Upper lobe of right lung (tissue), 1 donor: ENCODE measurements around the gene TNF. TPM values are rescaled to one million over a fixed set of nuclear protein-coding genes. Genes with fewer than 3 reads are reported as not detected.

Experiments
- ATAC-seq: fragments of 200-7000 bp; cut with Tn5 transposase; one replicate; pipeline ENCODE4 v1.9.1; 2020; ENCODE audit warnings: mild to moderate bottlenecking, moderate library complexity
- DNase-seq: peaks from one replicate; pipeline ENCODE4 v3.0.0-alpha.2; 2020
- H3K27ac ChIP-seq: fragments of 200-600 bp; one replicate; pipeline ENCODE4 v1.8.0; 2022
- H3K27me3 ChIP-seq: fragments of 200-600 bp; one replicate; pipeline ENCODE4 v1.8.0; 2022; ENCODE audit warnings: mild to moderate bottlenecking
- H3K36me3 ChIP-seq: fragments of 200-600 bp; one replicate; pipeline ENCODE4 v1.8.0; 2022
- H3K4me1 ChIP-seq: fragments of 200-600 bp; one replicate; pipeline ENCODE4 v1.8.0; 2022
- H3K4me3 ChIP-seq: fragments of 200-600 bp; one replicate; pipeline ENCODE4 v1.8.0; 2022; ENCODE audit warnings: mild to moderate bottlenecking
- H3K9me3 ChIP-seq: fragments of 200-600 bp; one replicate; pipeline ENCODE4 v1.8.0; 2022
- CTCF ChIP-seq: fragments of 200-600 bp; IDR thresholded peaks from one replicate; pipeline ENCODE4 v1.8.0; 2022; ENCODE audit warnings: antibody characterized with exemption
- intact Hi-C: fragments of 100-400 bp; cut with DNase I; formaldehyde crosslinking; loops from one replicate; pipeline ENCODE4 v1.11.0; 2022
- total RNA-seq: library from RNA; stranded (reverse); fragmentation: NEBNext Ultra II Directional; extraction: Animal tissue kit (Norgen Biotek cat#: 25700); gene quantifications from one replicate; pipeline ENCODE4 v1.2.1, GENCODE V29; 2021
- donor health status: DM: no; HTN: yes; CAD: no; lungs with severe emphysema.

The TNF gene
- total RNA-seq, 1 donor from 2014 or later = 2.4 TPM

- intact Hi-C loops = no loop called here
- Histone ChIP-seq H3K27ac (peak within 1 kb of the TSS; percentile 97), H3K4me1 (peaks cover 21% of the 10 kb centered on the region), H3K27me3 (no peaks in the 10 kb centered on the region), H3K9me3 (no peaks in the 10 kb centered on the region), H3K36me3 (peaks cover 26% of the 10 kb centered on the region), H3K4me3 (peak within 1 kb of the TSS; percentile 76)
- ATAC-seq = peak; percentile 93
- no peak for TF ChIP-seq CTCF
- DNase-seq = peak; percentile 96
These were observed 45.4 kb downstream of the TNF start, which contains the start of gene PRRC2A for GRCh38 chr6:31620586-31621319. PRRC2A (plus strand) TSS chr6:31620715; CDS start chr6:31622790, 2,075 bp downstream.

- no peak for ATAC-seq
- Histone ChIP-seq H3K9me3 (no peaks in the 10 kb centered on the region), H3K27me3 (no peaks in the 10 kb centered on the region), H3K4me3 (peak overlapping the region; percentile 76), H3K36me3 (peaks cover 32% of the 10 kb centered on the region), H3K27ac (peak overlapping the region; percentile 97), H3K4me1 (peaks cover 21% of the 10 kb centered on the region)
- DNase-seq = no peak
- no peak for TF ChIP-seq CTCF
- intact Hi-C loops = no loop called here
These were observed 46.1 kb downstream of the TNF start for GRCh38 chr6:31621320-31621939.

GRCh38 chr6:31621991-31622390 lies 46.6 kb downstream of the TNF start:
- TF ChIP-seq CTCF = no peak
- intact Hi-C loops = no loop called here
- peak overlapping the region; percentile 76 for H3K4me3 ChIP-seq
- H3K36me3 ChIP-seq = peaks cover 38% of the 10 kb centered on the region
- no peak for DNase-seq
- H3K27me3 ChIP-seq = no peaks in the 10 kb centered on the region
- no peak for ATAC-seq
- no peaks in the 10 kb centered on the region for H3K9me3 ChIP-seq
- peaks cover 21% of the 10 kb centered on the region for H3K4me1 ChIP-seq
- peak overlapping the region; percentile 97 for H3K27ac ChIP-seq

- H3K27me3 ChIP-seq = no peaks in the 10 kb centered on the region
- no peak for TF ChIP-seq CTCF
- peak; percentile 73 for DNase-seq
- peaks cover 21% of the 10 kb centered on the region for H3K4me1 ChIP-seq
- no peak overlapping the region for H3K27ac ChIP-seq
- no peak overlapping the region for H3K4me3 ChIP-seq
- no peak for ATAC-seq
- intact Hi-C loops = no loop called here
- peaks cover 45% of the 10 kb centered on the region for H3K36me3 ChIP-seq
- no peaks in the 10 kb centered on the region for H3K9me3 ChIP-seq
These were observed 47.3 kb downstream of the TNF start for GRCh38 chr6:31622684-31623091.

GRCh38 chr6:31624070-31624469 lies 48.7 kb downstream of the TNF start:
- Histone ChIP-seq H3K9me3 (no peaks in the 10 kb centered on the region), H3K27ac (no peak overlapping the region), H3K36me3 (peaks cover 59% of the 10 kb centered on the region), H3K4me1 (peaks cover 21% of the 10 kb centered on the region), H3K4me3 (no peak overlapping the region), H3K27me3 (no peaks in the 10 kb centered on the region)
- ATAC-seq (no peak), DNase-seq (no peak)
- intact Hi-C loops = no loop called here
- no peak for TF ChIP-seq CTCF
